HG02852 (cell line): ENCODE measurements around the gene SH3GL1.

ENCODE experiments used
- ATAC-seq: cut with Tn5 transposase; IDR thresholded peaks from one replicate; pipeline ENCODE4 v1.9.1; 2021; ENCODE audit warnings: mild to moderate bottlenecking, moderate library complexity; ENCODE audit not compliant: unreplicated experiment

Gene SH3GL1

GRCh38 chr19:4400135-4400936 lies at the start of gene SH3GL1:
TSS of gene SH3GL1 (minus strand) at chr19:4400547. CDS start at chr19:4400368, 179 bp downstream.
- ATAC-seq, result peak; percentile 51

GRCh38 chr19:4449639-4450028 lies 49.3 kb upstream of the SH3GL1 start:
- no peak for ATAC-seq

- ATAC-seq, result no peak
Observed at GRCh38 chr19:4449022-4449638, 48.8 kb upstream of the SH3GL1 start.

- ATAC-seq, result no peak
Observed at GRCh38 chr19:4448147-4448985, 48.0 kb upstream of the SH3GL1 start.

GRCh38 chr19:4447327-4448146 lies 47.2 kb upstream of the SH3GL1 start:
- ATAC-seq, result no peak

- ATAC-seq, result no peak
Observed at GRCh38 chr19:4446704-4447200, 46.4 kb upstream of the SH3GL1 start.

- no peak for ATAC-seq
Observed at GRCh38 chr19:4445963-4446703, 45.8 kb upstream of the SH3GL1 start.

GRCh38 chr19:4444765-4445741 lies 44.7 kb upstream of the SH3GL1 start:
- no peak for ATAC-seq

- ATAC-seq, result no peak
Observed at GRCh38 chr19:4443966-4444764, 43.8 kb upstream of the SH3GL1 start.

- no peak for ATAC-seq
Observed at GRCh38 chr19:4443188-4443587, 42.8 kb upstream of the SH3GL1 start.

- ATAC-seq, result no peak
Observed at GRCh38 chr19:4442819-4443146, 42.4 kb upstream of the SH3GL1 start.

- ATAC-seq, result no peak
Observed at GRCh38 chr19:4441994-4442818, 41.9 kb upstream of the SH3GL1 start.

GRCh38 chr19:4439243-4439642 lies 38.9 kb upstream of the SH3GL1 start:
- no peak for ATAC-seq

- no peak for ATAC-seq
Observed at GRCh38 chr19:4437103-4437502, 36.8 kb upstream of the SH3GL1 start.

- no peak for ATAC-seq
Observed at GRCh38 chr19:4436231-4436630, 35.9 kb upstream of the SH3GL1 start.

GRCh38 chr19:4434391-4434790 lies 34.0 kb upstream of the SH3GL1 start:
- no peak for ATAC-seq

GRCh38 chr19:4432918-4433506 lies 32.7 kb upstream of the SH3GL1 start:
- no peak for ATAC-seq
